DOHH2 (cell line): ENCODE measurements around the gene IL1RAPL1.

ENCODE experiments used
- CTCF ChIP-seq: fragments of 200-600 bp; sonication (generic); IDR thresholded peaks from one replicate; pipeline ENCODE4 v1.5.1; 2014; ENCODE audit warnings: antibody characterized with exemption, mild to moderate bottlenecking, low read depth, low read length; ENCODE audit not compliant: poor library complexity, severe bottlenecking
- EZH2phosphoT487 ChIP-seq: fragments of 200-600 bp; sonication (generic); IDR thresholded peaks from 2 replicates; pipeline ENCODE4 v1.6.1; 2017; ENCODE audit warnings: borderline replicate concordance, mild to moderate bottlenecking, antibody characterized with exemption, low read length, moderate library complexity, mixed read lengths

GRCh38 chrX:28625223-28625622, 38.0 kb downstream of the IL1RAPL1 start:
- TF ChIP-seq CTCF (no peak), EZH2phosphoT487 (no peak)
